MCF 10A (cell line): Measurements from ENCODE around the gene ZFHX3. TPM values are rescaled to one million over a fixed set of nuclear protein-coding genes. Genes with fewer than 3 reads are reported as not detected.

ENCODE experiments used
- BruUV-seq: library from RNA; stranded (reverse); fragments of 400-500 nt; replicated peaks from 2 replicates; lab custom pipeline; 2021; lab: Mats Ljungman, UMichigan
- CTCF ChIA-PET: fragments of 300-600 bp; sonication (Branson Sonifier 250); formaldehyde crosslinking; extraction: SDS; loops from one replicate; lab custom pipeline; 2021; ENCODE audit warnings: antibody characterized with exemption, inconsistent platforms; lab: Yijun Ruan, JAX
- POLR2A ChIA-PET: fragments of 300-600, 350-650 bp; sonication (Branson Sonifier 250); formaldehyde crosslinking; extraction: SDS; loops from one replicate; lab custom pipeline; 2020; ENCODE audit warnings: antibody characterized with exemption, inconsistent platforms; lab: Yijun Ruan, JAX
- DNase-seq: peaks from one replicate; pipeline ENCODE4 v3.0.0-alpha.2; 2018; ENCODE audit not compliant: unreplicated experiment
- H3K27ac Mint-ChIP-seq: one replicate; pipeline ENCODE4 v1.8.0; 2022; ENCODE audit warnings: mild to moderate bottlenecking, low read depth, mixed read lengths; ENCODE audit not compliant: unreplicated experiment
- H3K27me3 Mint-ChIP-seq: one replicate; pipeline ENCODE4 v1.8.0; 2022; ENCODE audit warnings: mixed read lengths; ENCODE audit not compliant: insufficient read depth, unreplicated experiment
- H3K36me3 Mint-ChIP-seq: one replicate; pipeline ENCODE4 v1.8.0; 2022; ENCODE audit warnings: mild to moderate bottlenecking, moderate library complexity, mixed read lengths; ENCODE audit not compliant: insufficient read depth, unreplicated experiment
- H3K4me1 Mint-ChIP-seq: one replicate; pipeline ENCODE4 v1.8.0; 2022; ENCODE audit warnings: mixed read lengths; ENCODE audit not compliant: insufficient read depth, unreplicated experiment
- H3K4me3 Mint-ChIP-seq: one replicate; pipeline ENCODE4 v1.8.0; 2022; ENCODE audit warnings: mild to moderate bottlenecking, moderate library complexity, mixed read lengths; ENCODE audit not compliant: unreplicated experiment
- H3K9me3 Mint-ChIP-seq: one replicate; pipeline ENCODE4 v1.8.0; 2022; ENCODE audit warnings: mixed read lengths; ENCODE audit not compliant: unreplicated experiment
- CTCF ChIP-seq: fragments of 200-600 bp; IDR thresholded peaks from one replicate; pipeline ENCODE4 v1.8.0; 2022; ENCODE audit warnings: antibody characterized with exemption, mild to moderate bottlenecking; ENCODE audit not compliant: unreplicated experiment
- intact Hi-C: fragments of 100-400 bp; cut with micrococcal nuclease; formaldehyde crosslinking; loops from 2 replicates; pipeline ENCODE4 v1.14.1; 2022
- total RNA-seq: library from RNA; stranded (reverse); gene quantifications from 2 replicates; pipeline ENCODE4 v1.2.3, GENCODE V29; 2022

ZFHX3 gene
- total RNA-seq, 1 experiment from 2014 or later, result 27.4 TPM

DNA sequence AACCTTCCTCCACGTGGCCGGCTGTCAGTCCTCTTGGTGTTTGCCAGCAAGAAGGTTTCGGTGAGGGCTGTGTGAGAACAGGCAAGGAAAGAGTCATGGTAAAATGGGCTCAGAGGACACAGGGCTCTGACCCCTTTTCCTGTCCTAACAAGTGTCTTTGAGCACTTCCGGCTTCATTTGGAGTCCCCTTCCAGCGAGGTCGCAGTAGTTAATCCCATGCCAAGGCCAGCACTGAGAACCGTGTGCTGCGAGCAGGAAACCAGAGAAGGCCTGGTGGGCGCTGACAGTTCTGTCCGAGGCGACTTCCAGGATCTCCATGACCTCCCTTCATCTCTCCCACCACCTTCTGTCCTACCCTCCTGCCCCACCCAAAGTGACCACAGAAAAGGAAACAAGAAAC, 168.1 kb downstream of the ZFHX3 start:
- POLR2A ChIA-PET, result no interaction called here
- H3K27ac Mint-ChIP-seq, result no peak overlapping the region

DNA sequence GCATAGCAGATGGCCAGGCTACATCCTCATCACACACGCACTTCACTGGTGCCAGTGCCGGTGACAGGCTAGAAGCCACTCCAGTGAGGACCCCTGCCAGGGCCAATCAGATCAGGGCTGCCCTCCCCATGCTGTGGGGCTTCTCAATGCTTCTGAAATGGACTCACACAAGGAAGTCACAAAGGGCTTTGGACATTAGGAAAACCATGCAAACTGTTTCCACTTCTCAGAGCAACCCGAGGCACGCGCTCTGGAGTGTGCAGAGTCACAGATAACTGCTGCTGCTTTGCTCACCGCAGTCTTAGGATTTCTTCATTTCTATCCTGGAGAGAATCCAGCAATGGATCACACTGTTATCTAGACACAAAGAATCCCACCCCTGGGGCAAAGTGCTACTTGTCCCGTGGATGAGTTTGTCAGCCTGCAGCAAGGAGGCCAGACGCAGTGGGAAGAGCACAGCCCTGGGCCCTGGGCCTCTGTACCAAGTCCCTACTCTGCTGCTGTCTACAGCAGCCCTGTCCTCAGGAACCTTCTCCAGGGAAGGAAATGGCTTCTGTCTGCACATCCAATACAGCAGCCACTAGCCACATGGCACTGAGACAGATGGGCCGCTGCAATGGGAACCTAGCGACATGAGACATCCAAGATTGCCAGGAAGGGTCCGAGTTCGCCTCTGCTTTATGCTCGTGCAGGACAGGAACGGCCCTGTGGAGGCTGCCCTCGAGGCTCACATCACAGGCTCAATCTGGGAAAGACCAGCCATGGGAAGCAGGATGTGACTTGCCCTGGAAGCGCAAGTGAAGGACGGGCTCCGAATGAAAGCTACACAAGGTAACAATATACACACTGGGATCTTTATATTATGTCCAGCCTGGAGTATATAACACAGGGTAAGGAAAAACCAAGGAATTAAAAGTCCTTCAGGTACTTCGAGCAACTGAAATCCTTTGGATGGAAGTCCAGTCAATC, 169.3 kb downstream of the ZFHX3 start:
- BruUV-seq, result no TSS peak
- Mint-ChIP-seq H3K27ac (peak overlapping the region; percentile 31), H3K4me3 (no peak overlapping the region), H3K27me3 (no peaks in the 10 kb centered on the region), H3K36me3 (peaks cover 18% of the 10 kb centered on the region), H3K9me3 (no peaks in the 10 kb centered on the region), H3K4me1 (peaks cover 31% of the 10 kb centered on the region)
- no peak for TF ChIP-seq CTCF
- intact Hi-C loops, result loop anchor here (5.0 kb wide), 2 partner anchors 109 to 636 kb away; no protein-coding TSS in a partner anchor
- DNase-seq, result peak; percentile 59
- POLR2A ChIA-PET, result interaction anchor here (0.6 to 1.1 kb wide), 3 partner anchors 12 to 789 kb away, joined by 3 to 5 read pairs (median 4); no protein-coding TSS in a partner anchor
- CTCF ChIA-PET, result no interaction called here

More for the DNA sequence above, 168.1 kb downstream of the ZFHX3 start:
- peaks cover 18% of the 10 kb centered on the region for H3K36me3 Mint-ChIP-seq
- no peak for DNase-seq
- no peak overlapping the region for H3K4me3 Mint-ChIP-seq
- intact Hi-C loops, result loop anchor here (5.0 kb wide), 2 partner anchors 107 to 638 kb away; no protein-coding TSS in a partner anchor
- TF ChIP-seq CTCF, result no peak
- no peaks in the 10 kb centered on the region for H3K27me3 Mint-ChIP-seq
- CTCF ChIA-PET, result interaction anchor here (0.7 kb wide), 1 partner anchor 82 kb away, joined by 3 read pairs; no protein-coding TSS in a partner anchor
- no TSS peak for BruUV-seq
- peaks cover 39% of the 10 kb centered on the region for H3K4me1 Mint-ChIP-seq
- no peaks in the 10 kb centered on the region for H3K9me3 Mint-ChIP-seq

- H3K9me3 Mint-ChIP-seq, result no peaks in the 10 kb centered on the region
- TF ChIP-seq CTCF, result no peak
- peak overlapping the region; percentile 93 for H3K27ac Mint-ChIP-seq
- CTCF ChIA-PET, result interaction anchor here (0.8 to 3.1 kb wide), 2 partner anchors 45 to 161 kb away, joined by 3 to 21 read pairs; no protein-coding TSS in a partner anchor
- H3K4me3 Mint-ChIP-seq, result peak overlapping the region; percentile 51
- no TSS peak for BruUV-seq
- peaks cover 31% of the 10 kb centered on the region for H3K4me1 Mint-ChIP-seq
- peak; percentile 94 for DNase-seq
- no peaks in the 10 kb centered on the region for H3K27me3 Mint-ChIP-seq
- intact Hi-C loops, result loop anchor here (2.0 to 5.0 kb wide), 3 partner anchors 110 to 635 kb away; no protein-coding TSS in a partner anchor
- POLR2A ChIA-PET, result interaction anchor here (1.0 to 2.6 kb wide), 9 partner anchors 11 to 213 kb away, joined by 3 to 12 read pairs (median 4); no protein-coding TSS in a partner anchor
- H3K36me3 Mint-ChIP-seq, result peaks cover 18% of the 10 kb centered on the region
Observed at GRCh38 chr16:72877374-72878028, 170.4 kb downstream of the ZFHX3 start.
